Measurements from ENCODE around the gene LRRFIP1. TPM values are rescaled to one million over a fixed set of nuclear protein-coding genes. Genes with fewer than 3 reads are reported as not detected.

LRRFIP1 gene
- total and polyA plus RNA-seq, 2 donors (not counting 1 experiment from before 2014, with no cell fraction given), result 42.0 to 139 TPM

DNA sequence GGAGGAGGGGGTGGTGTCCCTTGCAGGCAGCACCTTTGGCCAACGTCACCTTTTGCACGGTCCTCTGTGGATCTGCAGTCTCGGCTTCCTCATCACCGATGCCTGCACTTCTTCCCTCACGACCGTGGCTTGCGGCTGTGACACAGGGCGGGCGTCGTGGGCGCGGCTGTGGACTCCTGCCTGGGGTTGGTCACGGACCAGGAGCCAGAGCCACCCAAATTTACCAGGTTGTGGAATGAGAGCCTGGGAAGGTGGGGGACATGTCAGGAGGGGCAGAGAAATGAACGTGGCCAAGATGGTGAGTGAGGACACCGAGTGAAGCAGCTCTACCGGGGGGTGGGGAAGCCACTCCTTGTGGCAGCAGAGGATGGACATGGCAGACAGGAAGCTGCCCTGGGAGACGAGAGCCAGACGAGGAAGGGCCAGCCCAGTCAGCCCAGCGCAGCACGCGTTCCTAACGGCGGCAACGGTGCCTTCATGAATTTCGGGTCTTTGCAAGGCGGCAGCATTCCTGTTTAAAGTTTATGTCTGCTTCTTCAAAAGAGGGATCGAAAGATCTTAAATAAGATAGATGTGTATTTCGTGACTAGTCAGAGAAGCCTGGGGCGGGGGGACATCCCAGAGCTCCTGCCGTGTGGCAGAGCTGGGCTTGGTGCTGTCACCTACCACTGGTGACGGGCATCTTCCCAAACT is 84.2 kb downstream of the LRRFIP1 start:
- intact Hi-C loops (cut with micrococcal nuclease), result no loop called here
- no peak overlapping the region for H3K9ac ChIP-seq (ENCODE audit: low read length)
- no peak overlapping the region for H3K27ac ChIP-seq (ENCODE audit: low read length in 2 of 2)
- ATAC-seq (ENCODE audit: low read depth), result no peak
- DNase-seq, result no peak
- H3K27ac Mint-ChIP-seq, result no peak overlapping the region
- H3K36me3 ChIP-seq (replicated peaks in 1 of 2; ENCODE audit: control extremely low read depth in 1 of 2, control insufficient read depth in 1 of 2, extremely low read depth in 1 of 2, insufficient read depth in 2 of 2, low read length in 1 of 2), result peaks cover 0 to 57% of the 10 kb centered on the region in 2 experiments
- peaks cover 100% of the 10 kb centered on the region for H3K79me2 ChIP-seq (ENCODE audit: control insufficient read depth, insufficient read depth, low read length)
- peaks cover 50% of the 10 kb centered on the region for H3K4me1 Mint-ChIP-seq
- 96% methylated on average over 31 of the region's 31 CpGs for WGBS (ENCODE audit: insufficient coverage)
- no peak overlapping the region for H2AFZ ChIP-seq (ENCODE audit: insufficient read depth, low read depth, low read length, poor library complexity, severe bottlenecking)
- no peaks in the 10 kb centered on the region for H3K9me3 Mint-ChIP-seq (ENCODE audit: insufficient read depth)
- H3K4me2 ChIP-seq (replicated peaks; ENCODE audit: low read depth, low read length, poor library complexity, severe bottlenecking), result no peak overlapping the region
- no peak overlapping the region for H3K4me3 ChIP-seq (ENCODE audit: control extremely low read depth in 1 of 5, extremely low read depth in 1 of 5, insufficient read depth in 1 of 5, low read depth in 2 of 5, low read length in 4 of 5)
- H3K27me3 ChIP-seq (replicated peaks in 1 of 4; ENCODE audit: control extremely low read depth in 1 of 4, control insufficient read depth in 3 of 4, insufficient read depth in 4 of 4, low read length in 3 of 4), result no peaks in the 10 kb centered on the region
- no peak for TF ChIP-seq EZH2 (IDR thresholded peaks at IDR 0.05; ENCODE audit: borderline replicate concordance, insufficient read depth, low read depth, low read length, poor library complexity, severe bottlenecking)
- TF ChIP-seq, protein P1, sequence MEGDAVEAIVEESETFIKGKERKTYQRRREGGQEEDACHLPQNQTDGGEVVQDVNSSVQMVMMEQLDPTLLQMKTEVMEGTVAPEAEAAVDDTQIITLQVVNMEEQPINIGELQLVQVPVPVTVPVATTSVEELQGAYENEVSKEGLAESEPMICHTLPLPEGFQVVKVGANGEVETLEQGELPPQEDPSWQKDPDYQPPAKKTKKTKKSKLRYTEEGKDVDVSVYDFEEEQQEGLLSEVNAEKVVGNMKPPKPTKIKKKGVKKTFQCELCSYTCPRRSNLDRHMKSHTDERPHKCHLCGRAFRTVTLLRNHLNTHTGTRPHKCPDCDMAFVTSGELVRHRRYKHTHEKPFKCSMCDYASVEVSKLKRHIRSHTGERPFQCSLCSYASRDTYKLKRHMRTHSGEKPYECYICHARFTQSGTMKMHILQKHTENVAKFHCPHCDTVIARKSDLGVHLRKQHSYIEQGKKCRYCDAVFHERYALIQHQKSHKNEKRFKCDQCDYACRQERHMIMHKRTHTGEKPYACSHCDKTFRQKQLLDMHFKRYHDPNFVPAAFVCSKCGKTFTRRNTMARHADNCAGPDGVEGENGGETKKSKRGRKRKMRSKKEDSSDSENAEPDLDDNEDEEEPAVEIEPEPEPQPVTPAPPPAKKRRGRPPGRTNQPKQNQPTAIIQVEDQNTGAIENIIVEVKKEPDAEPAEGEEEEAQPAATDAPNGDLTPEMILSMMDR (IDR thresholded peaks at IDR 0.05), result no peak
- H4K20me1 ChIP-seq (ENCODE audit: control insufficient read depth, insufficient read depth, low read length, poor library complexity, severe bottlenecking), result peaks cover 97% of the 10 kb centered on the region
- H3K4me3 Mint-ChIP-seq, result no peak overlapping the region
- no peaks in the 10 kb centered on the region for H3K27me3 Mint-ChIP-seq
- H3K4me1 ChIP-seq (ENCODE audit: control insufficient read depth in 2 of 2, insufficient read depth in 2 of 2, low read length in 2 of 2), result peaks cover 13 to 20% of the 10 kb centered on the region in 2 donors
- POLR2A ChIA-PET, result no interaction called here
- H3K9me3 ChIP-seq (ENCODE audit: control extremely low read depth in 1 of 3, control insufficient read depth in 2 of 3, insufficient read depth in 1 of 3, low read length in 2 of 3), result no peaks in the 10 kb centered on the region
- CTCF ChIA-PET, result interaction anchor here (0.8 to 2.6 kb wide), 2 partner anchors 33 to 39 kb away, joined by 3 to 9 read pairs; no protein-coding TSS in a partner anchor
